Adipose tissue (tissue), 3 donors: Measurements from ENCODE around the gene PYGM. TPM values are rescaled to one million over a fixed set of nuclear protein-coding genes. Genes with fewer than 3 reads are reported as not detected.

ENCODE experiments used
- H3K27ac ChIP-seq: one replicate; pipeline ENCODE4 v1.5.1; 2013; ENCODE audit warnings: low read depth, low read length
- WGBS, 3 donors: extraction: QIAGEN DNeasy Blood & Tissue Kit; methylation state at CpG; one replicate each; pipeline ENCODE4 v1.1.7; 2013; 5-methylcytosine and 5-hydroxymethylcytosine counted together
- polyA plus RNA-seq, 3 donors: library from polyadenylated mRNA; stranded (reverse); fragments of 200-250 nt; gene quantifications; one replicate each; pipeline ENCODE4 v1.2.3, GENCODE V29; 2013
- donor health status: healthy with polysubstance abuse.
- donor health status: Bipolar disorder and iron deficiency.
- donor health status: healthy.

Gene PYGM
- polyA plus RNA-seq: 1 to 10 TPM; 3.2 to 9.6 (median 8.7) TPM

GRCh38 chr11:64759722-64760719 lies at the start of gene PYGM:
Gene PYGM (minus strand): TSS chr11:64759974. CDS start chr11:64759898, 76 bp downstream.
- WGBS, 3 donors: 48 to 66% (median 56%) methylated on average over 23 to 24 of the region's 24 CpGs
- H3K27ac ChIP-seq: no peak within 1 kb of the TSS

GRCh38 chr11:64805481-64805880 lies 45.7 kb upstream of the PYGM start:
- 94 to 97% (median 94%) methylated on average over 9 of the region's 9 CpGs for WGBS, 3 donors

GRCh38 chr11:64804346-64805210 lies 44.8 kb upstream of the PYGM start:
- WGBS, 3 donors: 91 to 94% (median 91%) methylated on average over 41 of the region's 41 CpGs
- no peak overlapping the region for H3K27ac ChIP-seq

More at GRCh38 chr11:64805481-64805880, 45.7 kb upstream of the PYGM start:
- no peak overlapping the region for H3K27ac ChIP-seq

GRCh38 chr11:64803846-64804345 lies 44.1 kb upstream of the PYGM start:
- H3K27ac ChIP-seq: no peak overlapping the region
- WGBS, 3 donors: 42 to 44% (median 43%) methylated on average over 15 of the region's 15 CpGs

GRCh38 chr11:64803158-64803845 lies 43.5 kb upstream of the PYGM start, which contains the start of gene MAP4K2:
Gene MAP4K2 (minus strand): TSS chr11:64803214. CDS start chr11:64803149, 65 bp downstream.
- no peak within 1 kb of the TSS for H3K27ac ChIP-seq
- 0 to 1% (median 0%) methylated on average over 18 to 58 of the region's 58 CpGs for WGBS, 3 donors

- 9 to 11% (median 10%) methylated on average over 41 to 54 of the region's 54 CpGs for WGBS, 3 donors
- no peak overlapping the region for H3K27ac ChIP-seq
Observed at GRCh38 chr11:64802370-64803157, 42.8 kb upstream of the PYGM start.

GRCh38 chr11:64801561-64802369 lies 42.0 kb upstream of the PYGM start:
- 31 to 49% (median 32%) methylated on average over 13 of the region's 13 CpGs for WGBS, 3 donors
- no peak overlapping the region for H3K27ac ChIP-seq

- 76 to 86% (median 81%) methylated on average over 9 of the region's 9 CpGs for WGBS, 3 donors
- H3K27ac ChIP-seq: no peak overlapping the region
Observed at GRCh38 chr11:64801158-64801464, 41.3 kb upstream of the PYGM start.

GRCh38 chr11:64800303-64801157 lies 40.8 kb upstream of the PYGM start:
- H3K27ac ChIP-seq: no peak overlapping the region

GRCh38 chr11:64799623-64800302 lies 40.0 kb upstream of the PYGM start:
- WGBS, 3 donors: 62 to 72% (median 66%) methylated on average over 14 of the region's 14 CpGs
- no peak overlapping the region for H3K27ac ChIP-seq

More at GRCh38 chr11:64800303-64801157, 40.8 kb upstream of the PYGM start:
- WGBS, 3 donors: 69 to 88% (median 70%) methylated on average over 26 of the region's 26 CpGs

- H3K27ac ChIP-seq: no peak overlapping the region
- WGBS, 3 donors: 68 to 77% (median 75%) methylated on average over 7 of the region's 7 CpGs
Observed at GRCh38 chr11:64799256-64799622, 39.5 kb upstream of the PYGM start.

GRCh38 chr11:64796757-64797541 lies 37.2 kb upstream of the PYGM start:
- WGBS, 3 donors: 80 to 93% (median 86%) methylated on average over 19 of the region's 19 CpGs
- no peak overlapping the region for H3K27ac ChIP-seq

- 63 to 89% (median 65%) methylated on average over 19 of the region's 19 CpGs for WGBS, 3 donors
Observed at GRCh38 chr11:64796047-64796756, 36.4 kb upstream of the PYGM start.

GRCh38 chr11:64794526-64794925 lies 34.8 kb upstream of the PYGM start:
- 95% methylated on average over 10 of the region's 10 CpGs for WGBS, 3 donors
- no peak overlapping the region for H3K27ac ChIP-seq

More at GRCh38 chr11:64796047-64796756, 36.4 kb upstream of the PYGM start:
- H3K27ac ChIP-seq: no peak overlapping the region
